K562 (cell line): ENCODE measurements around the gene HMGN1. TPM values are rescaled to one million over a fixed set of nuclear protein-coding genes. Genes with fewer than 3 reads are reported as not detected.

Experiments
- ATAC-seq: fragments of 200-7000 bp; cut with Tn5 transposase; 3 replicates; pipeline ENCODE4 v1.9.1; 2020; ENCODE audit warnings: moderate library complexity
- BruUV-seq: library from RNA; stranded (reverse); fragments of 400-500 nt; replicated peaks from 2 replicates; lab custom pipeline; 2021; lab: Mats Ljungman, UMichigan
- CTCF ChIA-PET: fragments of 300-600 bp; formaldehyde crosslinking; extraction: SDS; loops from one replicate; lab custom pipeline; 2021; ENCODE audit warnings: low intra/inter-chr PET ratio; lab: Yijun Ruan, JAX
- POLR2A ChIA-PET: fragments of 300-600, 350-650 bp; sonication (Branson Sonifier 250); formaldehyde crosslinking; extraction: SDS; loops from one replicate; lab custom pipeline; 2021; ENCODE audit warnings: antibody characterized with exemption, inconsistent platforms; lab: Yijun Ruan, JAX
- DNase-seq, 4 experiments: peaks; one replicate each; pipeline versions ENCODE4 v3.0.0 to v3.0.0-alpha.2; 2011 to 2018; ENCODE audit warnings: low spot score in 3 of 4, mixed read lengths in 3 of 4; ENCODE audit errors: extremely low read depth in 1 of 4
- FAIRE-seq: peaks from 2 replicates; lab custom pipeline; 2011; peaks lifted over from hg19 to GRCh38; lab: Jason Lieb, UNC
- H2AFZ ChIP-seq: 2 replicates; pipeline ENCODE4 v1.6.0; 2011; ENCODE audit warnings: low read depth, low read length, control low read depth, inconsistent platforms
- H3K27ac ChIP-seq: fragments of 200-600 bp; 3 replicates; pipeline ENCODE4 v1.8.0; 2011; ENCODE audit warnings: low read depth, mild to moderate bottlenecking, control low read depth, inconsistent platforms, low read length, moderate library complexity, mixed read lengths; ENCODE audit errors: extremely low read depth
- H3K27me3 ChIP-seq, 2 experiments: fragments of 300-600 bp in 1 of 2; 2 replicates in 1 of 2; 3 replicates in 1 of 2; pipeline versions ENCODE4 v1.6.0 to v1.8.0; 2011; ENCODE audit warnings: inconsistent platforms in 2 of 2, low read length in 2 of 2, mild to moderate bottlenecking in 1 of 2, mixed read lengths in 1 of 2, moderate library complexity in 1 of 2; ENCODE audit not compliant: control insufficient read depth in 2 of 2, insufficient read depth in 2 of 2
- H3K36me3 ChIP-seq: fragments of 300-600 bp; 3 replicates; pipeline ENCODE4 v1.8.0; 2011; ENCODE audit warnings: mild to moderate bottlenecking, low read length, inconsistent platforms; ENCODE audit not compliant: control insufficient read depth, insufficient read depth
- H3K4me1 ChIP-seq, 2 experiments: fragments of 200-600 bp in 1 of 2; replicated peaks in 1 of 2; 2 replicates in 1 of 2; 3 replicates in 1 of 2; pipeline versions ENCODE4 v1.5.1 to v1.8.0; 2011; ENCODE audit warnings: inconsistent platforms in 2 of 2, low read length in 2 of 2, mild to moderate bottlenecking in 1 of 2, mixed read lengths in 1 of 2, moderate library complexity in 1 of 2; ENCODE audit not compliant: control insufficient read depth in 2 of 2, insufficient read depth in 2 of 2
- H3K4me2 ChIP-seq: 2 replicates; pipeline ENCODE4 v1.6.1; 2011; ENCODE audit warnings: low read length, control low read depth, inconsistent platforms, mixed read lengths; ENCODE audit not compliant: insufficient read depth
- H3K4me3 ChIP-seq: fragments of 200-600 bp; sonication (generic), shearing (Covaris generic); 2 replicates; pipeline ENCODE4 v1.5.1; 2016; ENCODE audit warnings: control low read depth, inconsistent platforms
- H3K79me2 ChIP-seq: fragments of 200-600 bp; 3 replicates; pipeline ENCODE4 v1.8.0; 2011; ENCODE audit warnings: low read length, inconsistent platforms; ENCODE audit not compliant: control insufficient read depth, insufficient read depth
- H3K9ac ChIP-seq, 2 experiments: 2 replicates each; pipeline versions ENCODE4 v1.6.0 to v1.6.1; 2011; ENCODE audit warnings: low read depth in 2 of 2, low read length in 2 of 2, control low read depth in 1 of 2, inconsistent platforms in 1 of 2, mild to moderate bottlenecking in 1 of 2, mixed read lengths in 1 of 2; ENCODE audit not compliant: insufficient read depth in 1 of 2
- H3K9me1 ChIP-seq: one replicate; pipeline ENCODE4 v1.6.0; 2011; ENCODE audit warnings: inconsistent platforms, mild to moderate bottlenecking, low read length, moderate library complexity; ENCODE audit not compliant: control insufficient read depth, insufficient read depth
- H3K9me3 ChIP-seq: replicated peaks from 2 replicates; pipeline ENCODE4 v1.5.1; 2011; ENCODE audit warnings: low read depth, low read length, inconsistent platforms; ENCODE audit not compliant: control insufficient read depth, insufficient read depth
- H4K20me1 ChIP-seq: replicated peaks from 2 replicates; pipeline ENCODE4 v1.6.1; 2011; ENCODE audit warnings: low read length, inconsistent platforms, mixed read lengths; ENCODE audit not compliant: control insufficient read depth, insufficient read depth
- ARID1B ChIP-seq: fragments of 450-650 bp; IDR thresholded peaks from 2 replicates; pipeline ENCODE4 v1.6.1; 2016; ENCODE audit warnings: antibody characterized with exemption, mild to moderate bottlenecking, inconsistent platforms
- SMARCA4 ChIP-seq: fragments of 450-650 bp; IDR thresholded peaks from 2 replicates; pipeline ENCODE4 v1.6.1; 2016
- ZNF175 ChIP-seq: fragments of 200-800 bp; sonication (Bioruptor generic); IDR thresholded peaks from 2 replicates; pipeline ENCODE4 v1.6.1; 2016; ENCODE audit warnings: low read depth, mild to moderate bottlenecking, missing genetic modification characterization, missing compliant biosample characterization
- WGBS: fragments of 100-300 bp; shearing (Covaris generic); methylation state at CpG from one replicate; pipeline ENCODE4 v1.1.6; 2016; ENCODE audit warnings: low coverage, mixed read lengths; ENCODE audit not compliant: insufficient coverage; ENCODE audit errors: missing lambda C conversion rate; 5-methylcytosine and 5-hydroxymethylcytosine counted together
- in situ Hi-C: fragments of 300-500 bp; cut with MboI; formaldehyde crosslinking; loops from 4 replicates; pipeline ENCODE4 v1.15.0; 2018; ENCODE audit warnings: inconsistent platforms, mixed read lengths
- intact Hi-C: fragments of 100-400 bp; cut with micrococcal nuclease; formaldehyde crosslinking; loops from 2 replicates; pipeline ENCODE4 v1.14.2; 2022
- polyA plus RNA-seq, 8 experiments: library from polyadenylated mRNA; depleted of rRNA in 4 of 8; stranded (reverse) in 5 of 8; unstranded in 3 of 8; fragments of >200 nt; fragmentation: Nextera tagmentation in 2 of 8; fragmentation: Illumina TruSeq in 1 of 8; extraction: Ambion mirVana in 2 of 8; extraction: Trizol in 1 of 8; gene quantifications; 2 replicates each; pipeline versions ENCODE4 v1.2.1 to v1.2.3, GENCODE V29; 2011 to 2014; ENCODE audit warnings: inconsistent platforms in 1 of 8, missing spikeins in 1 of 8
- total RNA-seq, 7 experiments: library from RNA; depleted of rRNA in 6 of 7; stranded (reverse); fragments of >200 nt in 6 of 7; fragmentation: Illumina TruSeq in 2 of 7; extraction: Trizol in 2 of 7; gene quantifications; 2 replicates each; pipeline versions ENCODE4 v1.2.1 to v1.2.3, GENCODE V29; 2011 to 2021; ENCODE audit warnings: low replicate concordance in 1 of 7
- TF ChIP-seq, protein P1 (sequence below): fragments of 250-450 bp; sonication (Bioruptor Pico); IDR thresholded peaks from 2 replicates; pipeline ENCODE4 v1.4.0; 2020
- TF ChIP-seq, protein P2 (sequence below), 2 experiments: fragments of 450-650 bp in 1 of 2; sonication (generic) in 1 of 2; formaldehyde crosslinking in 1 of 2; IDR thresholded peaks; 2 replicates each; pipeline versions ENCODE4 v1.7.1 to v1.9.0; 2016 to 2022; ENCODE audit warnings: inconsistent platforms in 1 of 2, mild to moderate bottlenecking in 1 of 2, missing genetic modification reagents in 1 of 2

The HMGN1 gene
- total and polyA plus RNA-seq, 9 of the 15 experiments (the other 6 are each of a cell fraction or from before 2014, with no cell fraction given), result 124 to 626 (median 498) TPM

DNA sequence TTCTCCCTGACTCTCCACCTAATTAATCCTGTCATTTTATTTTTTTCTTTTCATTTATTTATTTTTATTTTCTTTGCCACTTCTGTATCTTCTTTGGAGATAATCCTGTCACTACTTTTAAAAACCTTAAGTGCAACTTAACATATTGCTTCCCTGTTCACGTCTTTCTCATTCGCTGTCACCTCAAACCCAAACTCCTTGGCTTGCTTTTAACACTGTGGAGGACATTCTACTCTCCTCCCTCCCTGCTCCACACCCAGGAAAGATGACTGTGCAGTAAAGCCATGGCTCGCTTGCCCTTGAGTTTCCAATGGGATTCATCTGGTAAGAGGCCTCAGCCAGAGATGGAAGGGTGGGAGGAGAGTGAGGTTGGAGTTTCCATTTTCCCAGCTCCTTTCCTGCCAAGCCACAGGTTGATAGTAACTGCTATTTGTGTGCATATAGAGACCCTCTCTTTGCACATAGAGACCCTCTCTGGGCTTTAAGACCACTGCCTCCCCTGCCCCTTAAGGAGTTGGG, 29.0 kb downstream of the HMGN1 start:
- Histone ChIP-seq H2AFZ (peak overlapping the region; percentile 92), H3K9me3 (0 out of 2 replicates have a peak, but pooled peaks cover 2% of the 10 kb centered on the region), H3K27ac (peak overlapping the region; percentile 63), H3K9me1 (no peaks in the 10 kb centered on the region), H3K36me3 (no peaks in the 10 kb centered on the region), H3K4me2 (peak overlapping the region; percentile 26), H3K9ac (peak overlapping the region; percentile 8 to 33; a peak in 3 of 4 replicates), H3K79me2 (peaks cover 1% of the 10 kb centered on the region; the same call in 2 of the 3 replicates), H3K4me1 (peaks cover 22 to 53% of the 10 kb centered on the region in 2 experiments), H3K27me3 (no peaks in the 10 kb centered on the region), H4K20me1 (no peaks in the 10 kb centered on the region), H3K4me3 (no peak overlapping the region)
- ChIA-PET POLR2A (interaction anchor here (0.7 to 1.6 kb wide), 3 partner anchors 11 to 28 kb away, joined by 3 to 8 read pairs (median 4); no protein-coding TSS in a partner anchor), CTCF (no interaction called here)
- BruUV-seq, result no TSS peak
- in situ Hi-C loops, result loop anchor here (5.0 kb wide), 1 partner anchor 67 kb away; no protein-coding TSS in a partner anchor
- ATAC-seq (peak; percentile 70), DNase-seq (peak; percentile 53 to 81 (median 66)), FAIRE-seq (peak; percentile 40)
- intact Hi-C loops, result loop anchor here (10.0 kb wide), 1 partner anchor 135 kb away; the partner anchor contains the start of gene PSMG1
- WGBS, result 5% methylated on average over 3 of the region's 3 CpGs
- TF ChIP-seq ARID1B, result peak; percentile 72
- peak; percentile 56; the same call in 1 of the 2 replicates for TF ChIP-seq ZNF175
- TF ChIP-seq, protein P1, sequence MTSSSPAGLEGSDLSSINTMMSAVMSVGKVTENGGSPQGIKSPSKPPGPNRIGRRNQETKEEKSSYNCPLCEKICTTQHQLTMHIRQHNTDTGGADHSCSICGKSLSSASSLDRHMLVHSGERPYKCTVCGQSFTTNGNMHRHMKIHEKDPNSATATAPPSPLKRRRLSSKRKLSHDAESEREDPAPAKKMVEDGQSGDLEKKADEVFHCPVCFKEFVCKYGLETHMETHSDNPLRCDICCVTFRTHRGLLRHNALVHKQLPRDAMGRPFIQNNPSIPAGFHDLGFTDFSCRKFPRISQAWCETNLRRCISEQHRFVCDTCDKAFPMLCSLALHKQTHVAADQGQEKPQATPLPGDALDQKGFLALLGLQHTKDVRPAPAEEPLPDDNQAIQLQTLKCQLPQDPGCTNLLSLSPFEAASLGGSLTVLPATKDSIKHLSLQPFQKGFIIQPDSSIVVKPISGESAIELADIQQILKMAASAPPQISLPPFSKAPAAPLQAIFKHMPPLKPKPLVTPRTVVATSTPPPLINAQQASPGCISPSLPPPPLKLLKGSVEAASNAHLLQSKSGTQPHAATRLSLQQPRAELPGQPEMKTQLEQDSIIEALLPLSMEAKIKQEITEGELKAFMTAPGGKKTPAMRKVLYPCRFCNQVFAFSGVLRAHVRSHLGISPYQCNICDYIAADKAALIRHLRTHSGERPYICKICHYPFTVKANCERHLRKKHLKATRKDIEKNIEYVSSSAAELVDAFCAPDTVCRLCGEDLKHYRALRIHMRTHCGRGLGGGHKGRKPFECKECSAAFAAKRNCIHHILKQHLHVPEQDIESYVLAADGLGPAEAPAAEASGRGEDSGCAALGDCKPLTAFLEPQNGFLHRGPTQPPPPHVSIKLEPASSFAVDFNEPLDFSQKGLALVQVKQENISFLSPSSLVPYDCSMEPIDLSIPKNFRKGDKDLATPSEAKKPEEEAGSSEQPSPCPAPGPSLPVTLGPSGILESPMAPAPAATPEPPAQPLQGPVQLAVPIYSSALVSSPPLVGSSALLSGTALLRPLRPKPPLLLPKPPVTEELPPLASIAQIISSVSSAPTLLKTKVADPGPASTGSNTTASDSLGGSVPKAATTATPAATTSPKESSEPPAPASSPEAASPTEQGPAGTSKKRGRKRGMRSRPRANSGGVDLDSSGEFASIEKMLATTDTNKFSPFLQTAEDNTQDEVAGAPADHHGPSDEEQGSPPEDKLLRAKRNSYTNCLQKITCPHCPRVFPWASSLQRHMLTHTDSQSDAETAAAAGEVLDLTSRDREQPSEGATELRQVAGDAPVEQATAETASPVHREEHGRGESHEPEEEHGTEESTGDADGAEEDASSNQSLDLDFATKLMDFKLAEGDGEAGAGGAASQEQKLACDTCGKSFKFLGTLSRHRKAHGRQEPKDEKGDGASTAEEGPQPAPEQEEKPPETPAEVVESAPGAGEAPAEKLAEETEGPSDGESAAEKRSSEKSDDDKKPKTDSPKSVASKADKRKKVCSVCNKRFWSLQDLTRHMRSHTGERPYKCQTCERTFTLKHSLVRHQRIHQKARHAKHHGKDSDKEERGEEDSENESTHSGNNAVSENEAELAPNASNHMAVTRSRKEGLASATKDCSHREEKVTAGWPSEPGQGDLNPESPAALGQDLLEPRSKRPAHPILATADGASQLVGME (CRISPR knock-in tag), result peak; percentile 19; the same call in 1 of the 2 replicates
- TF ChIP-seq, protein P2, sequence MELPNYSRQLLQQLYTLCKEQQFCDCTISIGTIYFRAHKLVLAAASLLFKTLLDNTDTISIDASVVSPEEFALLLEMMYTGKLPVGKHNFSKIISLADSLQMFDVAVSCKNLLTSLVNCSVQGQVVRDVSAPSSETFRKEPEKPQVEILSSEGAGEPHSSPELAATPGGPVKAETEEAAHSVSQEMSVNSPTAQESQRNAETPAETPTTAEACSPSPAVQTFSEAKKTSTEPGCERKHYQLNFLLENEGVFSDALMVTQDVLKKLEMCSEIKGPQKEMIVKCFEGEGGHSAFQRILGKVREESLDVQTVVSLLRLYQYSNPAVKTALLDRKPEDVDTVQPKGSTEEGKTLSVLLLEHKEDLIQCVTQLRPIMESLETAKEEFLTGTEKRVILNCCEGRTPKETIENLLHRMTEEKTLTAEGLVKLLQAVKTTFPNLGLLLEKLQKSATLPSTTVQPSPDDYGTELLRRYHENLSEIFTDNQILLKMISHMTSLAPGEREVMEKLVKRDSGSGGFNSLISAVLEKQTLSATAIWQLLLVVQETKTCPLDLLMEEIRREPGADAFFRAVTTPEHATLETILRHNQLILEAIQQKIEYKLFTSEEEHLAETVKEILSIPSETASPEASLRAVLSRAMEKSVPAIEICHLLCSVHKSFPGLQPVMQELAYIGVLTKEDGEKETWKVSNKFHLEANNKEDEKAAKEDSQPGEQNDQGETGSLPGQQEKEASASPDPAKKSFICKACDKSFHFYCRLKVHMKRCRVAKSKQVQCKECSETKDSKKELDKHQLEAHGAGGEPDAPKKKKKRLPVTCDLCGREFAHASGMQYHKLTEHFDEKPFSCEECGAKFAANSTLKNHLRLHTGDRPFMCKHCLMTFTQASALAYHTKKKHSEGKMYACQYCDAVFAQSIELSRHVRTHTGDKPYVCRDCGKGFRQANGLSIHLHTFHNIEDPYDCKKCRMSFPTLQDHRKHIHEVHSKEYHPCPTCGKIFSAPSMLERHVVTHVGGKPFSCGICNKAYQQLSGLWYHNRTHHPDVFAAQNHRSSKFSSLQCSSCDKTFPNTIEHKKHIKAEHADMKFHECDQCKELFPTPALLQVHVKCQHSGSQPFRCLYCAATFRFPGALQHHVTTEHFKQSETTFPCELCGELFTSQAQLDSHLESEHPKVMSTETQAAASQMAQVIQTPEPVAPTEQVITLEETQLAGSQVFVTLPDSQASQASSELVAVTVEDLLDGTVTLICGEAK (IDR thresholded peaks at IDR 0.05), result peak; percentile 19; the same call in 1 of the 2 replicates
- TF ChIP-seq, protein P2 (CRISPR knock-in tag; IDR thresholded peaks at IDR 0.05), result no peak
- TF ChIP-seq SMARCA4, result peak; percentile 80
